Neural cell (in vitro differentiated cells): Measurements from ENCODE around the gene DNMT3B.

Source experiments
- CTCF ChIP-seq: fragments of 450-650 bp; IDR thresholded peaks from 2 replicates; pipeline ENCODE4 v1.5.1; 2014; ENCODE audit warnings: antibody characterized with exemption, mild to moderate bottlenecking, moderate library complexity; ENCODE audit not compliant: poor library complexity, severe bottlenecking
- EP300 ChIP-seq: fragments of 450-650 bp; conservative IDR thresholded peaks from 2 replicates; pipeline ENCODE4 v1.6.1; 2014; ENCODE audit warnings: antibody characterized with exemption, mild to moderate bottlenecking, moderate library complexity; ENCODE audit not compliant: poor library complexity, severe bottlenecking
- EZH2 ChIP-seq: fragments of 200-600, 300-800 bp; shearing (Covaris generic), sonication (generic); IDR thresholded peaks from 2 replicates; pipeline ENCODE4 v1.6.1; 2014; ENCODE audit warnings: antibody characterized with exemption, low read length, borderline replicate concordance, mild to moderate bottlenecking; ENCODE audit not compliant: insufficient read depth, poor library complexity, severe bottlenecking
- POLR2AphosphoS5 ChIP-seq: IDR thresholded peaks from 2 replicates; pipeline ENCODE4 v1.6.1; 2012
- RAD21 ChIP-seq: fragments of 450-650 bp; conservative IDR thresholded peaks from 2 replicates; pipeline ENCODE4 v1.6.1; 2014; ENCODE audit warnings: antibody characterized with exemption, mild to moderate bottlenecking, moderate library complexity
- TF ChIP-seq, protein P1 (sequence below): IDR thresholded peaks from 2 replicates; pipeline ENCODE4 v1.6.1; 2012; ENCODE audit warnings: borderline replicate concordance

DNA sequence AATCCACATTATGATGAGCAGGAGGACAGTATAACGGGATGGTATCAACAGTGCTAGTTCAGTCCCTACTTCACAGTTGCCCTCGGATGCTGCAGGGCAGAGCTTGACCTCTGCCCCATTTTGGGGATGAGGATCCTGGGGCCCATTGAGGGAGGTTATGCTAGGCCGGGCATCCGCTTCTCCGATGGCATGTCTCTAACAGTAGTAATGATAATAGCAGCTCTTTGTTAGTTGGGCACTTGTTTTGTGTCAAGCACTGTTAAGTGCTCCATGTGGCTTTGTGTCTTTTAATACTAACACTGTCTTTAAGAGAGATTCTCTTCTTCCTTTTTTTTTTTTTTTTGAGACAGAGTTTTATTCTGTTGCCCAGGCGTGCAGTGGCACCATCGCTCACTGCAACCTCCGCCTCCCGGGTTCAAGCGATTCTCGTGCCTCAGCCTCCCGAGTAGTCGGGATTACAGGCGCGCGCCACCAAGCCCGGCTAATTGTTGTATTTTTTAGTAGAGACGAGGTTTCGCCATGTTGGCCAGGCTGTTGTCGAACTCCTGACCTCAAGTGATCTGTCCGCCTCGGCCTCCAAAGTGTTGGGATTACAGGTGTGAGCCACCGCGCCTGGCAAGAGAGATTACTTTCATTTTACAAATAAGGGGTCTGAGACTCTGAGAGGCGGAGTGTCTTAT is 58.7 kb downstream of the DNMT3B start:
- TF ChIP-seq CTCF (no peak), EZH2 (no peak), EP300 (no peak), RAD21 (no peak), POLR2AphosphoS5 (no peak)
- TF ChIP-seq, protein P1, sequence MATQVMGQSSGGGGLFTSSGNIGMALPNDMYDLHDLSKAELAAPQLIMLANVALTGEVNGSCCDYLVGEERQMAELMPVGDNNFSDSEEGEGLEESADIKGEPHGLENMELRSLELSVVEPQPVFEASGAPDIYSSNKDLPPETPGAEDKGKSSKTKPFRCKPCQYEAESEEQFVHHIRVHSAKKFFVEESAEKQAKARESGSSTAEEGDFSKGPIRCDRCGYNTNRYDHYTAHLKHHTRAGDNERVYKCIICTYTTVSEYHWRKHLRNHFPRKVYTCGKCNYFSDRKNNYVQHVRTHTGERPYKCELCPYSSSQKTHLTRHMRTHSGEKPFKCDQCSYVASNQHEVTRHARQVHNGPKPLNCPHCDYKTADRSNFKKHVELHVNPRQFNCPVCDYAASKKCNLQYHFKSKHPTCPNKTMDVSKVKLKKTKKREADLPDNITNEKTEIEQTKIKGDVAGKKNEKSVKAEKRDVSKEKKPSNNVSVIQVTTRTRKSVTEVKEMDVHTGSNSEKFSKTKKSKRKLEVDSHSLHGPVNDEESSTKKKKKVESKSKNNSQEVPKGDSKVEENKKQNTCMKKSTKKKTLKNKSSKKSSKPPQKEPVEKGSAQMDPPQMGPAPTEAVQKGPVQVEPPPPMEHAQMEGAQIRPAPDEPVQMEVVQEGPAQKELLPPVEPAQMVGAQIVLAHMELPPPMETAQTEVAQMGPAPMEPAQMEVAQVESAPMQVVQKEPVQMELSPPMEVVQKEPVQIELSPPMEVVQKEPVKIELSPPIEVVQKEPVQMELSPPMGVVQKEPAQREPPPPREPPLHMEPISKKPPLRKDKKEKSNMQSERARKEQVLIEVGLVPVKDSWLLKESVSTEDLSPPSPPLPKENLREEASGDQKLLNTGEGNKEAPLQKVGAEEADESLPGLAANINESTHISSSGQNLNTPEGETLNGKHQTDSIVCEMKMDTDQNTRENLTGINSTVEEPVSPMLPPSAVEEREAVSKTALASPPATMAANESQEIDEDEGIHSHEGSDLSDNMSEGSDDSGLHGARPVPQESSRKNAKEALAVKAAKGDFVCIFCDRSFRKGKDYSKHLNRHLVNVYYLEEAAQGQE, result no peak
